ENCODE measurements around the gene TEAD2. TPM values are rescaled to one million over a fixed set of nuclear protein-coding genes. Genes with fewer than 3 reads are reported as not detected.

The TEAD2 gene
- total and polyA plus RNA-seq, 2 donors (not counting 1 experiment from before 2014, with no cell fraction given), result 5.8 to 12.0 TPM

GRCh38 chr19:49337267-49338022 is 24.8 kb downstream of the TEAD2 start:
- intact Hi-C loops (cut with micrococcal nuclease), result no loop called here
- peak overlapping the region; percentile 89 for H3K9ac ChIP-seq (ENCODE audit: low read length)
- H3K4me1 ChIP-seq (ENCODE audit: control insufficient read depth in 2 of 2, insufficient read depth in 2 of 2, low read length in 2 of 2), result peaks cover 72 to 88% of the 10 kb centered on the region in 2 donors
- H3K9me3 ChIP-seq (ENCODE audit: control extremely low read depth in 1 of 3, control insufficient read depth in 2 of 3, insufficient read depth in 1 of 3, low read length in 2 of 3), result peaks cover 0 to 28% (median 15%) of the 10 kb centered on the region in 3 donors
- H3K9me3 Mint-ChIP-seq (ENCODE audit: insufficient read depth), result no peaks in the 10 kb centered on the region
- peaks cover 0 to 57% of the 10 kb centered on the region in 2 experiments for H3K36me3 ChIP-seq (replicated peaks in 1 of 2; ENCODE audit: control extremely low read depth in 1 of 2, control insufficient read depth in 1 of 2, extremely low read depth in 1 of 2, insufficient read depth in 2 of 2, low read length in 1 of 2)
- TF ChIP-seq CTCF (IDR thresholded peaks at IDR 0.05) (no peak), EZH2 (IDR thresholded peaks at IDR 0.05; ENCODE audit: borderline replicate concordance, insufficient read depth, low read depth, low read length, poor library complexity, severe bottlenecking) (no peak)
- ATAC-seq (ENCODE audit: low read depth) (no peak), DNase-seq (no peak)
- H3K27ac ChIP-seq (ENCODE audit: low read length in 2 of 2), result peak overlapping the region; percentile 93 to 98
- peak overlapping the region; percentile 99 for H3K27ac Mint-ChIP-seq
- WGBS (ENCODE audit: insufficient coverage), result 97% methylated on average over 12 of the region's 19 CpGs
- peak overlapping the region; percentile 100 for H3K4me2 ChIP-seq (replicated peaks; ENCODE audit: low read depth, low read length, poor library complexity, severe bottlenecking)
- H3K27me3 Mint-ChIP-seq, result no peaks in the 10 kb centered on the region
- H3K27me3 ChIP-seq (replicated peaks in 1 of 4; ENCODE audit: control extremely low read depth in 1 of 4, control insufficient read depth in 3 of 4, insufficient read depth in 4 of 4, low read length in 3 of 4), result no peaks in the 10 kb centered on the region
- ChIA-PET CTCF (interaction anchor here (0.6 to 2.6 kb wide), 6 partner anchors 31 to 133 kb away, joined by 3 to 8 read pairs (median 5); no protein-coding TSS in a partner anchor), POLR2A (interaction anchor here (0.7 to 5.6 kb wide), 16 partner anchors 8 to 339 kb away, joined by 3 to 72 read pairs (median 4); partner anchors contain the start of genes KASH5 and PIH1D1)
- H4K20me1 ChIP-seq (ENCODE audit: control insufficient read depth, insufficient read depth, low read length, poor library complexity, severe bottlenecking), result peaks cover 47% of the 10 kb centered on the region
- H2AFZ ChIP-seq (ENCODE audit: insufficient read depth, low read depth, low read length, poor library complexity, severe bottlenecking), result no peak overlapping the region
- H3K4me3 Mint-ChIP-seq, result peak overlapping the region; percentile 100
- H3K4me3 ChIP-seq (ENCODE audit: control extremely low read depth in 1 of 5, extremely low read depth in 1 of 5, insufficient read depth in 1 of 5, low read depth in 2 of 5, low read length in 4 of 5), result peak overlapping the region; percentile 83 to 98 (median 97)
- H3K4me1 Mint-ChIP-seq, result peaks cover 77% of the 10 kb centered on the region
- peaks cover 62% of the 10 kb centered on the region for H3K79me2 ChIP-seq (ENCODE audit: control insufficient read depth, insufficient read depth, low read length)

Measured in B cell (primary cell).